ELF-1 (cell line): Measurements from ENCODE around the gene LRRTM4.

ENCODE experiments used
- DNase-seq: peaks from one replicate; pipeline ENCODE4 v3.0.0-alpha.2; 2016; ENCODE audit warnings: low read depth, low spot score

Gene LRRTM4

DNA sequence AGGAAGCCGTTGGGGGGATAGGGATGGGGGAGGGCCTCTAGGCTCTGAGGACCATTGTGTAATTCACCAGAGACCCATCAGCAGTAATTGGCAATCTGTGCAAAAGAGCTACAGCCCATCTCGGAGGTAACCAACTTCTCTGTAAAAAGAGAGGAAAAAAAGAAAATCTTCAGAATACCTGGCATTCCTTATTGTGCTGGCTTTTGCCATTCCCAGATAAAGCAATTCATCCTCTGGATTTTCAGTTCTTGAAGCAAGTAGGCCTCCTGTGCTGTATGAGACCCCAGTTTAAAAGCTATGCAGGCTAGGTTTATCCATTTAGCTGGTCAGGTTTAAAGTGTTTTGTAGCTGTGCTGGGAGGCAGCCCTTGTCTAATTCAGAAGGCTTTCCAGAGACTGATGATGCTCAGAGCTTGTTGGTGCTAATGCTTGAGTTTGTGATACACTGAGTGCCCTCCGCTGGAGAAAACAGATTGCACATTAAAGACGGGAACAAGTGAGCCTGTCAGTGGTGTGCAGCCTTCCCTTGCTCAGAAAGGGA, at the start of gene LRRTM4:
LRRTM4 (minus strand) TSS at position 446 of the 540 bp plus-strand sequence.
- DNase-seq, result peak; percentile 64

DNA sequence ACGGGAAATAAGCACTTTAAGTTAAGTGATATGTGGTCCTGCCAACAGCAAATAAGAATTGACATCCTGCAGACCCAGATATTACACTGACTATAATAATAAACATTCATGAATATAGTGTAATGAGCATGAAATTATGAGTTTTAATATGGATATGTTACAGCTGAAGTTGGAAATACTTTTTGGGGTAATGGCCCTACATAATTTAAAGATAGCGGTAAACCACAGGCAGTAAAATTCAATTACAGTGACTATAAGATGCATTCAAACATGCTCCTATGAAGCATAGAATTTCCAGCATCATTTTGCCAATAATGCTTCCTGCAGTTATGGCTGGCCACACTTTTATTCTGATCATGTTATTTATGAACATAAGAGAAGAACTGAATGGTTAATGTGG, 49.4 kb upstream of the LRRTM4 start:
- no peak for DNase-seq

DNA sequence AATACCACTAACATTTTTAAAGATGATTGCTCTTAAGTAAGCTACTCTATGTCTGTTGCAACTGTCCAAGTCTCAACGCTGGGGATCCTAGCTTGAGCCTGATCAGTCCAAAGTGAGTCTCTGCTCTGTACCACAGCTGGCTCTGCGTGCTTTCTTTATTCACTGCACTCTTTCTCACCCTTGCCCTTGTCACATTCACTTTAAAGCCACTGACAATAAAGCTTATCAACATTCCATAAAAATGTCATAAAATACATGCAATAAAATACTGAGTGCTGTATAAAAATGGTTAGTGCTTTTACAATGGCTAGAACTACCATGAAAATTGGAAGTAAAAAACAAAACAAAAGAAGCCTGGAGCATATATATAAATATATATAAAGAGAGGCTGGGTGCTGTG, 45.5 kb upstream of the LRRTM4 start:
- no peak for DNase-seq

DNA sequence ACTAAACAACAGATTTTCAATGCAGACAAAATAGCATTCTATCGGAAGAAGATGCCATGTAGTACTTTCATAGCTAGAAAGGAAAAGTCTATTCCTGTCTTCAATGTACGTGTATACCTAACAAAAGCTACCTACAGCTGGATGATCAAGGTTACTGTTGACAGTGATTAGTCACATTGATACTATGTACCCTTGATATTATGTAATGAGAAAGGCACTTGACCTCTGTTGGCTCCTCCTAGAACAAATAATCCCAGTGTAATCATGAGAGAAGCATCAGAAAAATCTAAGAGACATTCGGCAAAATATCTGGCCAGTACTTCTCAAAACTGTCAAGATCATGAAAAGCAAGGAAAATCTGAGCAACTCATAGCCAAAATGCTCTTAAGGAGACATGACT, 44.4 kb upstream of the LRRTM4 start:
- DNase-seq, result no peak

DNA sequence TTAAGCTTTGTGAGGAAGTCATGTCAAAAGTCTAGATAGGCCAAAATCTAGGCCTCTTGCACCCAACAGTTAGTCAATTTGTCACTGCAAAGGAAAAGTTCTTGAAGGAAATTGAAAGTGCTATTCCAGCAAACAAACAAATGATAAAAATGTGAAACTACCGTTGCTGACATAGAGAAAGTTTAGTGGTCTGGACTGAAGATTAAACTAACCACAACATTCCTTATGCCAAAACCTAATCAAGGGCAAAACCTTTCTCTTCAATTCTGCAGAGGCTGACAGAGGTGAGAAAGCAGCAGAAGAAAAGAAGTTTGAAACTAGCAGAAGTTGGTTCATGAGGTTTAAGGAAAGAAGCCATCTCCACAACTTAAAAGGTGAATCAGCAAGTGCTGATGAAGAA, 44.0 kb upstream of the LRRTM4 start:
- DNase-seq, result no peak

DNA sequence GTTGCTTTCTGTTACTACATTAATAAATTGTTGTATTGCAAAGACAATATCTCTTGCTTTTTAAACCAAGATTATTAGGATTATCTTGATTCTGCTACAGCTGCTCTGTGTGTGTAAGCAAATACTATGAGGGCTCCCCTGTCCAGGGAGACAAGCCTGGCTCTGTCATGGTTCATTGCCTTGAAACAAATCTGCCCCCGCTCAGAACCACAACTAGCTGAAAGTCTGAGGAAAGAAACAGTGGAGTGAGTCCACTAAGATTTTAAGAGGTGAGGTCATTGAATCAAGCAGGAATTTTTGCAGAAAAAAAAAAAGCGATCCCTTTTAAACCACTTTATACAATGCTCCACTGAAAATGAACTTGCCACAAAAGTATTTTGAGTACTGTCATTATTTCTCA, 30.8 kb upstream of the LRRTM4 start:
- DNase-seq, result no peak

DNA sequence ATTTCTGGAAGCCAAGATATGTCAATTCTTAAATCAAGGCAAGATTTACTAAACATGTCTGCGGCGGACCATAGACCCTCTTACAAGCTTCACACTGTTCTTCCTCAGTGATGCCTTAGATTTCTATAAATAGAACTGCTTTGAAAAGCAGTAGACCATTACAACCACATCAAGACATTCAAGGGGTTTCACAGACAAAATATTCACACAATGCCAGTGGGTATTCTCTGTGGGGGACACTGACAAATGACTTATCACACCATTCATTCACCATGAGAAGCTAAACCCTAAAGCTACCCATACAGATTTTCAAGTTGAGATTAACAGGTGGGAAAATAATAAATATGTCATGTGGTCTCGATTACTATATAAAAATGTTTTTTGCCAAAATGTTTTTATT, 15.9 kb upstream of the LRRTM4 start:
- no peak for DNase-seq

DNA sequence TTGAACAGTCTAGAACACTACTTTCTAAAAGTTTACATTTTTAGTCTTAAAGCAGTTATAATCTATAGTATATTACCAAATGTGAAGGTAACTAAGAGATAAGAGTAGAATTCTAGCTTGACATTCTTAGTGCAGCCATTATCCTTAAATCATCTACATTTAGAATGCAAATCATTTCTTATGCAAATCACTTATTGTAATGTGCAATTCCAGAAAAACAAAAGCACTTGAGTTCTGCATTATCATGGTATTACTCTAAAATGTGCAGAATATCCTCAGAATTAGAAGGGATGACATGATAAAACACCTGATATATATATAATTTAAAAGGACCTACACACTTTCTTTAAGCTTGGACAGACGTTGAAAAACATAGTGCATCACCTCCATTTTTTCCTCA, 712 bp upstream of the LRRTM4 start:
- DNase-seq, result no peak

DNA sequence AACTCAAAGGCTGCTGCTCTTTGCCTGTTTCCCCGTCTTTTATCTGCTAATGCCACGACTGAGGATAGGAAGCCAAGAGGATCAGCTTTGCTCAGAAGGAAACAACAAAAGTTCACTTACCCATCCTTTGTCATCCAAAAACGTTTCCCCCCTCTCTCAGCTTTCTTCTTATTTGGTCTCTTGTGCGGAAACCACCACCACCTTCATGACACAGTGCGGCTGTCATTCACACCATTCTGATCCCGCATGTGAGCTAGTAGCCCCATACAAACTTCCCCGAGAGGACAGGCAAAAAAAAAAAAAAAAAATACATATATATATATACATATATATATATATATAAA, 656 bp downstream of the LRRTM4 start:
- peak; percentile 44 for DNase-seq

DNA sequence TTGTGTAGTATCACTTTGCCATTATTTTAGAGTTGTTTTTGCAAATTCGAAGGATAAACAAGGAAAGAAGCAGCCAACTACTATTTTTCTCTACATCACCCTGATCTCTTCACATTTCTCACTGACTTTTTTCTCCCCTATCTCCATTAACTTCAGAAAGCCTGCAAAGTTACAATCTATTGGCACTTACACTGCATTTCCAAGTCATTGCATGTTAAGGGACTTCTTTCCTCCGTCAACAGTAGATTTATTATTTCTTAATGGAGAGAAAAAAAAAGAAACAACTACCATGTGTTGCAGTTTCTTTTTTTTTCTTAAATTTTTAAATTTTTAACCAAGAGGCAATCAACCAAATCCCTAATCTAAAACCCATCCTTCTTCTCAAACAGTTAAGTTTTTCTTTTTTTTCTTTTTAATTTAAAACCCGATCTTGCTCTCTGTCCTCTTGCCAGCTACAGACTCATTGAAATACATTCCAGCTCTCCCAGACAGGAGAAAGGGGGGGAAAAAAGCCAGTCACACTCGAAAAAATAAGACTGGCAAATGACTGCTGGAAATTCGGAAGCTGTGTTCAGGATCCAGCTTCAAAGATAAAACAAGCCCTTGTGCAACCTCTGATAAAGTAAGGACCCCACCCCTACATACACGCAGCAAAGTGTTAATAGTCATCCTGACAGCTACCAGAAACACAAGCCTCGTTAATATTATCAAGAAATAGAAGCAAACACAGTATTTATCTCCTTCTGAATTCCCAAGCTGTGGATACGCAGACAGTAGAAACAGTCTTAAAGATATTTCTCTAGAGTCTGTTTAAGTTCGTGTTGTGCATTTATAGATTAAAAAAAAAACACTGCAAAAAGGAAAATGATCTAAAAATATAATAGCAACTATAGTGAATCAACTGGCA, 1.3 kb downstream of the LRRTM4 start:
- peak; percentile 32 for DNase-seq

DNA sequence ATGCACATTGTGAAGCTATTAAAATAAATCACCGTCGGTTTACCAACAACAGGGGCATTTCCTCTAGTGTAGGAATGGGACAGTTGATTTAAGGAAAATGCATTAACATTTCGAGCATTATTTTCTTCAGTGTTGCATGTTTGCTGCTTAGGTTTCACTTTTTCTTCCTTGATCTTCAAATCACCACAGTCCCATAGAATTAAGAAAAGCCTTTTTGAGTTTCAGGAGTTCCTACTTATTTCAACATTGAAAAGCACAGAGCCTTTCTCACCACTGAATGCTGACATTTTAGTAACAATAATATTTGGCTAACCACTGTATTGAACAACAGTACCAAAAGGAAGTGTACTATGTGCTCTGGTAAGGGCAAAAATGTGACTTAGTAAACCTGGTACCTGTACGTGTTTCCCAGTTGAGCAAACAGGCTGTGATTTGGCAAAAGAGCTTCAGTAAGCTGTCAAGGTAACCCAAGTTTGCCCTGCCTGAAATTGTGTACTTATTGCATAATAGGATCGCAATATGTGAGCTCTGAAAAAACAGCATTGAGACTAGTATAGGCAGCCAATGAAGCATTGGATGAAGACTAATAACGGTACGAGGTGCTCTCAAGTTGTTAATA, 2.2 kb downstream of the LRRTM4 start:
- DNase-seq, result no peak

DNA sequence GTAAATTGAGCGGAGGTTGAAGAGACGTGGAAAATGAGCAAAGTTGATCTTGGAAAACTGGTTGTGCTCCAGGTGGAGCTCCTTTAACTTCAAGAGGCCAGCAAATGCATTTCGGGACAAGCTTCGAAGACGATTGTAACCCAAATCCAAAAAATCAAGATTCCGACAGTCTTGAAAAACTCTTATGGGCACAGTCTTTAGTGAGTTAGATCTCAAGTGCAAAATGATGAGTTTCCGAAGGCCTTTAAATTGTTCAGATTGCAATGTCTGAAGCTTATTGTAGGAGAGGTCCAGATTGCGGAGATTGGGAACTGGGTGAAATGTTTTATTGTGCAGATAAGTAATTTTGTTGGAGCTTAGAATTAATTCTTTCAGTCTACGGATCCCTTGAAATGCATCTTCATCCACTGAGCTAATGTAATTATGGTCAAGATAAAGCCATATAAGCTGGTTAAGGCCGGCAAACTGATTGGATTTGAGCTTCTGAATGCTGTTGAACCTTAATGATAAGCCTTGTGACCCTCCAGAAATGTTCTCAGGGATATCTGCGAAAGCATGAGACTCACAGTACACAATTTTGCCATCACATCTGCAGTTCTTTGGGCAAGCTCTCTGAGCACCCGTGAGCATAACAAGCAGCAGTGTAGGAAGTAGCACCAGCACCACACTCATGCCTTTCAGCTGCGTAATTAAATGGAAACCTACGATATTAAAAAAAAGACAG, 2.9 kb downstream of the LRRTM4 start:
- DNase-seq, result no peak

DNA sequence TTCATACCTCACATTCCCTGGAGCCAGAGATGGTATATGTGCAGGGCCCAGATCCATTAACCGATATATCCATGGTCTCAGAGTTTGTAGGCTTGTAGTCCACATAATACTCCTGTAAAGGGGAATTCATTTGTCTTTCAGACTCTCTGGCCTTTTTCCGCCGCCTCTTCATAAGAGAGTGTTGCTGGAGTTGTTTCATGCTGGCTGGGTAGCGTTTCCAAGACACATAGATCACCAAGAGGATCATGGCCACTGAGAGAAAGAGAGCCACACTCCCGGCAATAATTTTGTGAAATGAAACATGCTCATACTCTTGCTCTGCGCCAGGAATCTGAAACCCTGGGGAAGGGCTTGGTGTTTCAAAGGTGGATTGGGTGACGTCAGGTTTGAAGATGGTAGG, 3.9 kb downstream of the LRRTM4 start:
- no peak for DNase-seq

DNA sequence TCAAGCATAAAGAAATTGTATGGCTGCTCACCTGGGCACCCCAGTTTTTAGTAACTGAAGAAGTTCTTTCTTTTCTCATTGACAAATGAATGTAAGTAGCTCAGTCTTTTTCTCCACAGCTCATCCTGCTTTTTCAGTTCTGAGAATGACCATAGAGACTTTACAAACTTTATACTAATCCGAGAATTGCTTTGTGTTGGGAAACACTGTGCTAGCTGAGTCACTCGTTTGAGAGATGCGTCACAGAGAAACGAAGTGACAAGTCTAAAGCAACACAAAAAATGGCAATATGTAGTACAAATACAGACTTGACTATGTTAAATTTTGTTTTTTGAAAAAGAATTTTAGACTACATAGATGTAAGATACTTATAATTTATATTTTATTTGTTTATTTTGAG, 9.0 kb downstream of the LRRTM4 start:
- DNase-seq, result no peak

DNA sequence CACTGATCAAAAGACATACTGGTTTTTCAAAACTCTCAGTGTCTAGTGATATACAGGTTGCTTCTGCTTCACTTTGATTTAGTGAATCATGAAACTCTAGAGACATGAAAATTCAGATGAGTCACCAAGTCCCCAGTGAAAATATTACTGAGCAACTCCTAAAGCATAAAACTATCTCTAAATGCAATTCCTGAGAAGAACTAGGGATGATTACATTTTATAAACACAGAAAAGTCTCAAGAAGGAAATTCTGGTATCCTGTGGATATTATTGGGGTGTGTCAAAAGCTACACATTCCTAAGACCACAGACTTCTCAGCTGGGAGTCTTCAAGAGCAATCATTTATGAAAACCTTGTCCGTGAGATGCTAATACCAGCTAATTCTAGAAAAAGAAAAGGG, 9.7 kb downstream of the LRRTM4 start:
- no peak for DNase-seq

DNA sequence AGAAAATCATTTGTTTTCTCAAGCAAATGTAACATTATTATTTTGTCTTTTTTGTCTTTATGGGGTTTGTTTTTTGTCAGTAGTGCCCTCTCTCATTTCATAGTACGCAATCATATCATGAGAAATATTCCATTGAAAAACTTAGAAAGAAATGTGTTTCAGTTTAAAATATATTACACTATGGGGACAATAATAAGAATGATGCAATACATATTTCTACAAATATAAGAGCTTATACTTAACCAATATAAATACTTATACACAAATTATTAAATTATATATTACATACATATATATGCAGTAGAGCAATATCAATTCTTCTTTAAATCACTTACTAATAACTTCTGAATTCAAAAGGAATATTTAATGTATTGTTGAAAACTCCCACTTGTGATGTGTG, 13.7 kb downstream of the LRRTM4 start:
- DNase-seq, result no peak

DNA sequence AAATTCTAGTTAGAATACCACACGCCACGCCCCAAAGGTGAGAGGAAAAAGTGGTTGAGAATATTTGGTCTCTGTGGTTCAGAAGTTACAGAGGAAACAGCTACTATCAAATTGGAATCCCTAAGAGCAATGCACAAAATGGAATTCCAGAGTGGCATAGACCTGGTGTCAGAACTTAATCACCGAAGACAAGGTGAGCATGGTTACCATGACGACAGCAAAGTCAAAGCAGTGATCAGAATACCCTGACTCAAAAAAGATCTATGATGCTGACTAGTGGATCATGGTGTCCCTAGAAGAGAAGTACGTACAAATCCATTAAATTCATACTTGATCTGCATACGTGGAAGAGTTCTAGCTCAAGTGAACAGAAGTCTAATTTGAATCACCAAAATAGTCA, 14.5 kb downstream of the LRRTM4 start:
- no peak for DNase-seq

DNA sequence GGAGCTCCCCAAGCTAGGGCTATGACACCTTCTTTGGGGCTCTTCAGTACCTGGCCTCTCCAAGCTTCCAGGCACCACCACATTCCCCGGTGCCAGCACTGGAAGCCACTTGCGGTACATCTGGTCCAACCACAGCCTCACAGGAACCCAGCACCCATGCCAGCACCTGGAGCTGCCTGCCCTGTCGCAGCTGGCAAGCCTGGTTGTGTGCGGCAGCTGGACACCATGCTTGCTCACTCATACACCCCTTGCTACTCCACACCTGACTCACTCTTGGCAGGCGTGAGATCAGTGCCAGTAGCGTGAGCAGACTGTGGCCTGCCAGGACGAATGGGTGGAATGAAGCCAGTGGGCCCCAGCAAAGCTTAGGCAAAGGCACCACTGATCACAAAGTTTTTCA, 34.0 kb downstream of the LRRTM4 start:
- DNase-seq, result no peak

DNA sequence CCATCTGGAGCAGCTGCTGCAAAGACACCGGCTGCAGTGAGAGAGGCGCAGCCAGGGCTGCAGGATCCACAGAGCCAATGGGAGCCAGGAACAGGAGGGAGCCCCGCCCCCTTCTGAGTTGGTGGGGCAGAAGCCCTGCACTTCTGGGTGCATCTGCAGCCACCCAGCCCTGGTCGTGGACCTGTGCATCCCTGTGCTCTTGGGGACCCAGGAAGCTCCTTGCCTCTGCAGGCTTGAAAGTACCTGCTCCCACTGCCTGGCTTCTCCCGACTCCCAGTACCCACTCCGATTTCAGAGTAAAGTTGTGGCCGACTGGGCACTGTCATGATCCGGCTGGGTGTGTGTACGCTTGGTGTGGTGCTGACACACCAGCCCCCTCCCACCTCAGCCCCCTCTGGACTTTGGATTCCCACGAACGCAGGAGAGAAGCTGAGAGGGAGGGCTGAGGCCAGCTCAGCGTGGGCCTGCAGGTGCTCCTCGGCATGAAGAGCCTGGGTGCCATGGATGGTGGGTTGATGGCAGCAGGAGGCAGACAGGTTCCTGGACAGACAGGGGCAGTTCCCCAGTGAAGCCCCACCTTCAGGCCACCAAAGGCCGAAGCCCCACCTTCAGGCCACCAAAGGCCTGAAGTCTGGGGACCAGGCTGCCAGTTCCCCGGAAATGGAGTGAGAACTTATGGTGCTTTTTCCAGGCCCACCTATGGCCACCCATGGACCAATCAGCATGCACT, 34.9 kb downstream of the LRRTM4 start:
- DNase-seq, result no peak

DNA sequence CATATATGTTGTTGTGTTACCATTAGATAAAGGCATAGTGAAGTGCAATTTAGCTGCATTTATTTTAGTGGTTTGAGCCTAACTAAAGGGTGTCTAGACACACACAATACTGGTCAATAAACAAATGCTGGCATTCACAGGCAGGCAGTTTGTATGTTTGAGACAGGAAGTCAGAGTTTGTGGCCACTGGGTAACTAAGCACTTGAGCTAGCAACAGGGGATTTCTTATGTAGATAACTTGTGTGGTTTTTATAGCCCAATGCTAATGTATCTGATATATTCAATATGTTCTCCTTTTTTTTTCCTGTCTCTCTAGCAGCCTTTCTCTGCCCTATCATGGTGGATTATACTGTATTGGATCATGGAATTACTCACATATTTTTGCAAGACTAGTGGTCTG, 38.1 kb downstream of the LRRTM4 start:
- DNase-seq, result no peak

DNA sequence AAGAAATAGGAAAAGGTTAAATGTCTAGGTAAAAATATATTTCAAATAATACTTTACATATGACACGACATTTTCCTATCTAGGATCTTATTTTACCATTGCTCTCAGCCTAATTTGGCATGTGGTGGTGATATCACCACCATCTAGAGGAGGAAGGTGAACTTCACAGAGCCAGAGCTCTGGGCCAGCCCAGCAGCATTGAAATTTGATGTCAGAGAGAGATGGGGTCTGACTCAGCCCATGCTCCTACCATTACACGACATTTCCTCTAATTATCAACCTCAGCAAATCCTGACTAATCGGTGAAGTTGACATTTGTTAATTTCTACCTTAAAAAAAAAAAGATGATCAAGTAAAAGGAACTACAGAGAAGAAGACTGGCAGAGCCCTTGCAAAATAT, 42.3 kb downstream of the LRRTM4 start:
- no peak for DNase-seq

DNA sequence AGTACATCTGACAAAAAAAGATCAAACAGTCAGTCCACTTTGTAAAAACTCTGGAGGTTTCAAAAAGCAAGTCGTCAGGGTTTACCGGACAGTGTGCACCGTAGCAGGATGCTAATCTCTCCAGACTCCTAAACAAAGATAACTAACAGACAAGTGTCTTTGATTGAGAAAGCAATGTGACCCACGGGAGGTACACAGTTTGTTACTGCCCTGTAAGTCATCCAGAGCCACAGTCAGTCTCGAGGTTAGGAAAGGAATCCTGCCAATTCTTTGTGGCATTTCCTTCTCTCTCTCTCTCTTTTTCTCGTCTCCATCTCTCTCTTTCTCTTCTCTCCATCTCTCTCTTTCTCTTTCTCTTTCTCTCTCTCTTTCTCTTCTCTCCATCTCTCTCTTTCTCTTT, 42.8 kb downstream of the LRRTM4 start:
- no peak for DNase-seq
